ENCODE results near the gene TTC28. TPM values are rescaled to one million over a fixed set of nuclear protein-coding genes. Genes with fewer than 3 reads are reported as not detected.

TTC28 gene
- total and polyA plus RNA-seq, 2 donors (not counting 3 experiments of a cell fraction or from before 2014, with no cell fraction given): 16.5 to 51.1 TPM

DNA sequence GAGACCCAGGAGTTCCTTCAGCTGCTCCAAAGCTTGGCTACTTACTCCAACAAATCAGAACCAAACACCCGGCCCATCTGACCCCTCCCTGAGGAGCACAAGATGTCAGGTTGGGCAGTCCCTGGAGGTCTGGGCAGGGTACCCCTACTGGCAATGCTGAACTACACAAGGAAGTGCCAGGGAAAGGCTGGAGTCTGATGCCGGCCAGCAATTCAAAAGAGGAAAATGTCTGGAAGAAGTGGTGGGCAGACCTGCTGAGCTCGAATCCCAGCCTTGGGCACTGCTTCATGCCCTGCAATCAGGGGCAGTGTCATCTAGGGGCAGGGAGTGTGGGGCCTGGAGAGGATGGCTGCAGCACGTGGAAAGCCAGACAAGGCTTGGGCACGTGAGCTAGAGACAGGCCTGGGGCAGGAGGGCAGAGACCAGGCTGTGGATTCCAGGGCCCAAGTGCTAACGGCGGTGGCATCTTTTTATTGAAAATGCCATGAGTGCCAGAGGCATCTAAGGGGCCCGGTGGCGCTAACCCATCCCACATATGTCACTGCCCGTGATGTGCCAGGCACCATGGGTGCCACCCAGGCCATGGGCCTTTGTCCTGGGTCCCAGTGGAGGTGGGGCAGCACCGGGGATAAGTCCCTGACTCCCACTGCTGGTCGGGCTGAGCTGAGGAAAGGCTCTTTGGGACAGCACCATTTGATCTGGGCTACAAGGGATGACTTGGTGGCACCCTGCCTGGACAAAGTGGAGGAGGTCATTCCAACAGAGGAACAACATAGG, 662.7 kb downstream of the TTC28 start:
- ChIA-PET CTCF (no interaction called here), POLR2A (no interaction called here)
- Histone ChIP-seq H3K79me2 (ENCODE audit: control insufficient read depth, insufficient read depth, low read length) (no peaks in the 10 kb centered on the region), H2AFZ (ENCODE audit: low read depth, low read length) (no peak overlapping the region), H3K4me1 (ENCODE audit: control insufficient read depth, extremely low read depth, insufficient read depth, low read length) (peaks cover 16% of the 10 kb centered on the region), H3K9ac (replicated peaks; ENCODE audit: extremely low read depth, insufficient read depth, low read length) (no peak overlapping the region), H3K27ac (ENCODE audit: insufficient read depth, low read depth, low read length) (no peak overlapping the region), H3K36me3 (ENCODE audit: control insufficient read depth in 2 of 2, extremely low read depth in 1 of 2, insufficient read depth in 2 of 2, low read length in 2 of 2) (peaks cover 0 to 3% of the 10 kb centered on the region in 2 experiments), H3K27me3 (ENCODE audit: control insufficient read depth in 2 of 2, insufficient read depth in 2 of 2, low read length in 2 of 2) (no peaks in the 10 kb centered on the region), H4K20me1 (replicated peaks; ENCODE audit: control insufficient read depth, extremely low read depth, insufficient read depth, low read length) (no peaks in the 10 kb centered on the region), H3K4me3 (replicated peaks in 1 of 3; ENCODE audit: insufficient read depth in 1 of 3, low read depth in 1 of 3, low read length in 3 of 3) (no peak overlapping the region), H3K4me2 (ENCODE audit: insufficient read depth, low read length) (no peak overlapping the region), H3K9me1 (replicated peaks; ENCODE audit: control insufficient read depth, extremely low read depth, insufficient read depth, low read length) (no peaks in the 10 kb centered on the region), H3K9me3 (replicated peaks; ENCODE audit: control insufficient read depth, insufficient read depth, low read length) (no peaks in the 10 kb centered on the region)
- dilution Hi-C loops (cut with MboI; ENCODE audit: extremely low pct_ligation_motif_present, low sequenced_read_pairs) (no loop called here), intact Hi-C loops (cut with micrococcal nuclease) (no loop called here)
- no peak for DNase-seq (ENCODE audit: low read depth, low spot score)
- FAIRE-seq: no peak
- BruUV-seq (replicated peaks): no TSS peak
- TF ChIP-seq, protein P1, sequence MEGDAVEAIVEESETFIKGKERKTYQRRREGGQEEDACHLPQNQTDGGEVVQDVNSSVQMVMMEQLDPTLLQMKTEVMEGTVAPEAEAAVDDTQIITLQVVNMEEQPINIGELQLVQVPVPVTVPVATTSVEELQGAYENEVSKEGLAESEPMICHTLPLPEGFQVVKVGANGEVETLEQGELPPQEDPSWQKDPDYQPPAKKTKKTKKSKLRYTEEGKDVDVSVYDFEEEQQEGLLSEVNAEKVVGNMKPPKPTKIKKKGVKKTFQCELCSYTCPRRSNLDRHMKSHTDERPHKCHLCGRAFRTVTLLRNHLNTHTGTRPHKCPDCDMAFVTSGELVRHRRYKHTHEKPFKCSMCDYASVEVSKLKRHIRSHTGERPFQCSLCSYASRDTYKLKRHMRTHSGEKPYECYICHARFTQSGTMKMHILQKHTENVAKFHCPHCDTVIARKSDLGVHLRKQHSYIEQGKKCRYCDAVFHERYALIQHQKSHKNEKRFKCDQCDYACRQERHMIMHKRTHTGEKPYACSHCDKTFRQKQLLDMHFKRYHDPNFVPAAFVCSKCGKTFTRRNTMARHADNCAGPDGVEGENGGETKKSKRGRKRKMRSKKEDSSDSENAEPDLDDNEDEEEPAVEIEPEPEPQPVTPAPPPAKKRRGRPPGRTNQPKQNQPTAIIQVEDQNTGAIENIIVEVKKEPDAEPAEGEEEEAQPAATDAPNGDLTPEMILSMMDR (IDR thresholded peaks at IDR 0.05; ENCODE audit: extremely low read depth in 1 of 2, insufficient read depth in 1 of 2, low read depth in 1 of 2, low read length in 2 of 2): no peak
- TF ChIP-seq MAX (IDR thresholded peaks at IDR 0.05; ENCODE audit: insufficient read depth, insufficient read length): no peak
- no peak for TF ChIP-seq EZH2 (IDR thresholded peaks at IDR 0.05; ENCODE audit: borderline replicate concordance, low read depth, low read length, severe bottlenecking)
- no peak for TF ChIP-seq JUN (IDR thresholded peaks at IDR 0.05; ENCODE audit: borderline replicate concordance, insufficient read depth, insufficient read length, low read depth)
- no peak for TF ChIP-seq MYC (IDR thresholded peaks at IDR 0.05; ENCODE audit: low read depth, low read length)
- no peak for TF ChIP-seq FOS (IDR thresholded peaks at IDR 0.05; ENCODE audit: borderline replicate concordance, insufficient read depth, low read length)
- TF ChIP-seq POLR2A (IDR thresholded peaks at IDR 0.05; ENCODE audit: low read depth, low read length): no peak
- TF ChIP-seq GATA2 (IDR thresholded peaks at IDR 0.05; ENCODE audit: insufficient read depth, insufficient read length, low read depth, low read length): no peak
- no peak for TF ChIP-seq POLR2AphosphoS5 (IDR thresholded peaks at IDR 0.05; ENCODE audit: insufficient read depth, low read depth, low read length)

Measured in endothelial cell of umbilical vein (primary cell).